ENCODE data around the gene TBC1D24.
"Not testable (repeated sequence)": the region's sequence is repeated elsewhere in the genome, so short reads cannot be mapped to it uniquely, and the experiment has no call there.

The TBC1D24 gene

DNA sequence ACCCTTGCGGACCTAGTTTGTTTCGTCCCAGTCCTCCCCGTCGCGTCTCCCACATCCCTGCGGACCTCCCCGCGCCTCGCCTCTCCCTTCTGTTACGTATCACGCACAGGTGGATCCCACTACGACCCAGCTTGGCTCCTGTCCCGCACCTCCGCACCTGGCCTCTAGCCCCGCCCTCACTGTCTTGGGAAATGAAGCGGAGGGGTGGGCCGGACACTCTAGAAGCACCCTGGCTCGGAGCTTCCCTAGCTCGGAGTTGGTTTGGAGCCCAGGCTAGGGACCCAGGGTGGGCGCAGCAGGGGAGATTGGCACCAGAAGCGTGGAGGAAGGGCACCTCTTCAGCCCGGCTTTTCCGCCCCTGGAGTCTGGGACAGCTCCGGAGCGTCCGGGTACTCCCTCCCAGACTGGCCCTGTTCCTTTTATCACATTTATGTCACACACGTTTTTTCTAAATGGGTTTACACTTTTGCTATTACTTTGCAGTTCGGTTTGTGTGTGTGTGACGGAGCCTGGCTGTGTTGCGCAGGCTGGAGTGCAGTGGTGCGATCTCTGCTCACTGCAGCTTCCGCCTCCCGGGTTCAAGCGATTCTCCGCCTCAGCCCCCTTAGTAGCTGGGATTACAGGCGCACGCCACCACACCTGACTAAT is 57.7 kb downstream of the TBC1D24 start:
- peak; percentile 70 for DNase-seq (ENCODE audit: low spot score)

DNA sequence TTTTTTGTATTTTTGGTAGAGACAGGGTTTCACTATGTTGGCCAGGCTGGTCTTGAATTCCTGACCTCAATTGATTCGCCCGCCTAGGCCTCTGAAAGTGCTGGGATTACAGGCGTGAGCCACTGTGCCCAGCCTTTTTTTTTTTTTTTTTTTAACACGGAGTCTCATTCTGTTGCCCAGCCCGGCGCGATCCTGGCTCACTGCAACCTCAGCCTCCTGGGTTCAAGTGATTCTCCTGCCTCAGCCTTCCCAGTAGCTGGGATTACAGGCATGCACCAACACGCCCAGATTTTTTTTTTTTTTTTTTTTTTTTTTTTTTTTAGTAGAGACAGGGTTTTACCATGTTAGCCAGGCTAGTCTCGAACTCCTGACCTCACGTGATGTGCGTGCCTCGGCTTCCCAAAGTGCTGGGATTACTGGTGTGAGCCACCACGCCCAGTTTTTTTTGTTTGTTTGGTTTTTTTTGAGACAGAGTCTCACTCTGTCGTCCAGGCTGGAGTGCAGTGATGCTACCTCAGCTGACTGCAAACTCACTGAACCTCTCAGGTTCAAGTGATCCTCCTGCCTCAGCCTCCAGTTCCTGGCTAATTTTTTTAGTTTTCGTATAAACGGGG is 58.3 kb downstream of the TBC1D24 start:
- not testable (repeated sequence) for DNase-seq (ENCODE audit: low spot score)

DNA sequence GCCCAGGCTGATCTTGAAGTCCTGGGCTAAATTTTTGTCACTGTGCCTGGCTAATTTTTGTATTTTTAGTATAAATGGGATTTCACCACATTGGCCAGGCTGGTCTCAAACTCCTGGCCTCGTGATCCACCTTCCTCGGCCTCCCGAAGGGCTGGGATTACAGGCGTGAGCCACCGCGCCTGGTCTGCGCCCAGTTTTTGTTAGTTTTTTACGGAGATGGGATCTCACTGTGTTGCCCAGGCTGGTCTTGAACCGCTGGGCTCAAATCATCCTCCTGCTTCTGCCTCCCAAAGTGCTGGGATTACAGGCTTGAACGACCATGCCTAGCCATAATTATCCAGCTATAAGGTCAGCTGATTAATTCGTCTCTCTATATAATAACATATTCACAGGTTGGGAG is 59.0 kb downstream of the TBC1D24 start:
- DNase-seq (ENCODE audit: low spot score) = no peak

DNA sequence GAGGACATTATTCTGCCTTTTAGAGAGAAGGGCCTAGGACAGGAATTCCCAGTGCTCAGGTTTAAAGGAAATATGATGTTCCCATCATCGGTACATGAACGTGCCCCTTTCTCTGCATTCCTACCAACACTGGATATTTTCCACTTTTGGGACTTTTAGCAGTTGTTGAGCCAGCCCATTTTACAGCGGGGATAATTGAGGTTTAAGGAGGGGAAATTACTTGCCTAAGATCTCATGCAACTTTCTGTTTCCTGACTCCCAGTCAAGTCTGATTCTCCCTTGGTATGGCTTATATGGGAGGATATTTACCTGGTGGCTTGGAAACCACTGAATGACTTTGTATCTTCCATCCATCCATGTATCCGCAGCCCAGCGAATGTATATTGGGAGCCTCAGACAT is 59.4 kb downstream of the TBC1D24 start:
- not testable (repeated sequence) for DNase-seq (ENCODE audit: low spot score)

DNA sequence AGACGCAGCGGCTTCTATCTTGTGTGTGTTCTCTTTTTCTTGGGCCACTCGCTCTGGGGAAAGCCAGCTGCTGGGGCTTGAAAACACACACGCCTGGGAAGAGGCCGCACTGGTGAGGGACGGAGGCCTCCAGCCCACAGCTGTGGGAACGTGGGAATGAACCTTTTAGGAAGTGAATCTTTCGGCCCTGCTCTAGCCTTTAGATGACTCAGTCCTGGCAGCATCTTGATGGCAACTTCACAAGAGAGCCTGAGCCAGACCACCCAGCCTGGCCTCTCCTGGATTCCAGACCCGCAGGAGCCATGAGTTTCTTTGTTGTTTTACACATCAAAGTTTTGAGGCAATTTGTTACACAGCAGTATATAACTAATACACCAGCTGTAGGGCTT is 60.7 kb downstream of the TBC1D24 start:
- DNase-seq (ENCODE audit: low spot score) = no peak

DNA sequence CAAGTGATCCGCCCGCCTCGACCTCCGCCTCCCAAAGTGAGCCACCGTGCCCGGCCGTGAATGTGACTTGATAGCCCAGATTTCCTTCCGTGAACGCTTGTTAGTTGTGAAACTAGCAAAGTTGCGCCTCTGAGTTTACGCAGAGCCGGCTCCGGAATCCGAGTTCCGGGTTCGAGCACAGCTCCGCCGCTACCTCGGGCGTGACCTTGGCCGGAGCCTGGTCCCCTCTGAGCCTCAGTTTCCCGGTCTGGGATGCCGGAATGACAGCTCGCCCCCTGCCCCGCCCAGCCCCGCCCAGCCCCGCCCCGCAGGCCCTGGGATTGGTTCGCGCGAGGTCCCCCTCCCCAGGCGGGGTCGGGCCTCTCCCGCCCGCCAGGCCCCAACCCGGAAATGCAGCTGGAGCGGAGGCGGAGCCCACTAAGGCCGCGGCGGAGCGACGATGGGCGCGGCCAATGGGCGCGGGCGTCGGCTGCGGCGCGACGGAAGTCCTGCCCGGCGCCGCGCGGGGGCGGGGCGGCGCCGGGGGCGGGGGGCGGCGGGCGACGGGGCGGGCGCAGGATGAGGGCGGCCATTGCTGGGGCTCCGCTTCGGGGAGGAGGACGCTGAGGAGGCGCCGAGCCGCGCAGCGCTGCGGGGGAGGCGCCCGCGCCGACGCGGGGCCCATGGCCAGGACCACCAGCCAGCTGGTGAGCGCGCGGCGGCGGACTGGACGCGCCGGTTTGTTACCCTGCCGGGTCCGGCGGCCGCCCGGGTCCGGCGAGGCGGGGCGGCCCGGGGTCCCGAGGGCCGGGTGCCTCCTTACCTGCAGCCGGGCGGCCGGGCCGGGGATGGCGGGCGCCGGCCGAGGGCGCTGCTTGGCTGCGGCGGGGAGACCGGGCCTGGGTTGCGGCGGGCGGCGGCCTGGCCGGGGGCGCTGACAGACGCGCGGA is 62.8 kb downstream of the TBC1D24 start, which contains the start of gene PDPK1:
PDPK1 (plus strand) TSS at position 571 of the 929 bp plus-strand sequence; CDS start at position 663, 92 bp downstream.
- DNase-seq (ENCODE audit: low spot score) = peak; percentile 79

DNA sequence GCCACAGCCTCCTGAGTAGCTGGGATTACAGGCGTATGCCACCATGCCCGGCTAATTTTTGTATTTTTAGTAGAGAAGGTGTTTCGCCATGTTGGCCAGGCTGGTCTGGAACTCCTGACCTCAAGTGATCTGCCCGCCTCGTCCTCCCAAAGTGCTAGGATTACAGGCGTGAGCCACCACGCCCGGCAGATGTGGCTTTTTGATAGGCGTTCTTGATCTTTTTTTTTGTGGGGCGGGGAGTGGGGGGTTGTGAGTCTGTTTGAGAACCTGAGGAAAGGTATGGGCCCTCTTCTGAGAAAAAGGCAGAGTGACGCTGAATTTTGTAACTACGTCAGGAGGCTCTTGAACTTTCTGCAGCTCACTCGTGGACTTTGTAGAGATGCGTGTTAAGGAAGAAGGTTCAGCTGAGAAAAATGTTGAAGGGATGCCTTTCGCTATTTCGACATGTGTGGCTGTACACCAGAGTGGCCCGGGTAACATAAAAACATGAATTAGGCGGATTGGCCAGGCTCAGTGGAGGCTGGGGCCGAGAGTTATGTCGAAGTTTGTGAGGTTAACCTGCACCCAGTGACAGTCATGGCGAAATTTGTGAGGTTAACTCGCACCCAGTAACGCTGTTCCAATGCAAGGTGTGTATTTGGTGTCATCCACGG is 64.4 kb downstream of the TBC1D24 start:
- not testable (repeated sequence) for DNase-seq (ENCODE audit: low spot score)

DNA sequence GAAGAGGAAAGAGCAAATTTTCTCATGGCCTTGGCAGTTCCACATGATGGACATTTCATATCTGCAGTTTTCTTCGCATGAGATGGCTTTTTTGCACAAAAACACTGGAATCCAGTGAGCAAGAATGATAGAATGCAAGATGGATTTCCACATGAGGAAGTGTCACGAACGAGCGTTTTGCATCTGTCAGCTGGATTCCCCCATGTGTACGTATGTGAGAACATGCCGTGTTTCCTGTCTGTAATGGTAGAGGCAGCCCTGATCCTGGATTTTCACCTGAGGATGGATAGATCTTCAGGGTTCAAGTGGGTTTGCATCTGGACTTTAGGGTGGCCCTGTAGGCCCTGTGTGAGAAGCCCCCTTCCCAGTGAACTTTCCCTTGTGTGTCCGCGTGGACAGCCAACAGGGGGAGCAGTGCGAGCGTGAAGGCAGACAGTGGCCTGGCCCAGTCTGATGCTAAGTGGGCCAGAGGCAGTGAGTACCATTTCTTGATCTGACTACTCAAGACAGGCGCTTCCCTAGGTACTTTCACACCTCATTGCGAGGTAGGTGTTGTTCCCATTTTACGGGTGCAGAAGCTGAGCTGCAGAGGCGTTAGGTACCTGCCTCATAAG is 65.0 kb downstream of the TBC1D24 start:
- DNase-seq (ENCODE audit: low spot score) = not testable (repeated sequence)

DNA sequence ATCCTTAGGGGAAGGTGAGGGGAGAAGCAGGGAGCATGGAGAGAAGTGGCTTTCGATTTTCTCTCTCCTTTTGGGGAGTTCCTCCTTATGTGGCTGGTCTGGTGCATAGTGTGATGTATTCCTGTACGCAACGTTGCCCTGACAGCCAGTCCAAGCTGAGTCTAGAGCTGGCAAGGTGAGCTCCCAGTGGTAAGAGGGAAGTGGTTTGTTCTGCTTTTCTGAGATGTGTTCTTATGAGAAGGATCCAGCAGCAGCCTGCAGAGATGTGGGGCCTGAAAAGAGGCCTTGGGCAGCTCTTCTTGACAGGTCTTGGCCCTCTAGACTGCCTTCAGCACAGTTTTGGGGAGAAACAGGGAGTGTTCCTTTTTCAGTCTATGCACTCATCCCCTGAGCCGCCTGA is 66.0 kb downstream of the TBC1D24 start:
- not testable (repeated sequence) for DNase-seq (ENCODE audit: low spot score)

DNA sequence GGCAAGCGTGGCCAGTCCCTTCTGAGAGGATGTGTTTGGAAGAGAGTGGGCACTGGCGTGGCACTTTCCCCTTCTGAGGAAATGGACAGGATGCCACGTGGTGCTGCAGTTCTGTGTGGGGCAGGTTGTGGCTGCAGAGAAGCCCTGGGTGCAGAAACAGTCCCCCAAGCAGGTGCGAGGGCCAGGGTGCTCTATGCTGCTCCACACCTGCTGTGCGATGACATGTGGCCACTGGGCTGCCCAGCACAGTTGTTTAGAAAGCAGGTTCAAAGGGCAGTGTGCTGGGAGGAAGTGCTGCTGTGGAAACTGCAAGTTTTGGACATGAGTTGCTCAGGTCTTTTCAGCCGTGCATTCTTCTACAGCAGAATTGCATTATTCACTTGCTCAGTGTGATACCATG is 66.5 kb downstream of the TBC1D24 start:
- not testable (repeated sequence) for DNase-seq (ENCODE audit: low spot score)

DNA sequence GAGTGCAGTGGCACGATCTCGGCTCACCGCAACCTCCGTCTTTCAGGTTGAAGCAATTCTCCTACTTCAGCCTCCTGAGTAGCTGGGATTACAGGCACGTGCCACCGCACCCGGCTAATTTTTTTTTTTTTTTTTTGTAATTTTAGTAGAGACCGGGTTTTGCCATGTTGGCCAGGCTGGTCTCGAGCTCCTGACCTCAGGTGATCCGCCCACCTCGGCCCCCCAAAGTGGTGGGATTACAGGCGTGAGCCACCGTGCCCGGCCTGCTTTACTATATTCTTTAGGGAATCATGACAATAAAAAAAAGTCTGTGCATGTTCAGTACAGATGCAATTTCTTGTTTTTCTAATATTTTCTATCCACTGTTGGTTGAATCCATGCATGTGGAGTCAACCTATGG is 68.8 kb downstream of the TBC1D24 start:
- not testable (repeated sequence) for DNase-seq (ENCODE audit: low spot score)

DNA sequence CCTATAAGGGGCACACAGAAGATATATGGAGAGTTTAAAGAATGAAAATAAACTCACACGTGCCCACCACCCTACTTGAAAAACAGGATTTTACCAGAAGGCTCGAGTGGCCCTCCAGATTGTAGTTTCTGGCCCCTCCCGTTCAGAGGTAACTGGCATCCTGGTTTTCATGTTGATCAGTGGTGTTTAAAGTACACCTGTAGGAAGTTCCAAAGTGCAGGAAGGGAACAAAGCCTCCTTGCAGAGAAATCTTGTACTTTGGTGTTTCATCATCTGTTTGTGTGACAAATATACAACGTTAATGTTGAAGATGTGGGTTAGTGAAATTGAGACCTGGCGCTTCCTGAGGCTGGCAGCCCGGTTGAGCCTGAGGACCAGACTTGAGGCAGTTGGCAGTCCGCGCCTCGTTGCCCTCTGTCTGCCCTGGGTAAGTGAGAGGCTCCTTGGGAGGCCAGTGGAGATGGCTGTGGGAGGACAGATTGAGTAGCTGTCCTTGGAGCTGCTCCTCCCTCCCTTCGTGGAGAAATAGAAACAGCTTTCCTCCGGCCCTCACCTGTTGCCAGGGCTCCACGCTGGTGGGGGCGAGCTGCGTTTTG is 75.5 kb downstream of the TBC1D24 start:
- DNase-seq (ENCODE audit: low spot score) = not testable (repeated sequence)

DNA sequence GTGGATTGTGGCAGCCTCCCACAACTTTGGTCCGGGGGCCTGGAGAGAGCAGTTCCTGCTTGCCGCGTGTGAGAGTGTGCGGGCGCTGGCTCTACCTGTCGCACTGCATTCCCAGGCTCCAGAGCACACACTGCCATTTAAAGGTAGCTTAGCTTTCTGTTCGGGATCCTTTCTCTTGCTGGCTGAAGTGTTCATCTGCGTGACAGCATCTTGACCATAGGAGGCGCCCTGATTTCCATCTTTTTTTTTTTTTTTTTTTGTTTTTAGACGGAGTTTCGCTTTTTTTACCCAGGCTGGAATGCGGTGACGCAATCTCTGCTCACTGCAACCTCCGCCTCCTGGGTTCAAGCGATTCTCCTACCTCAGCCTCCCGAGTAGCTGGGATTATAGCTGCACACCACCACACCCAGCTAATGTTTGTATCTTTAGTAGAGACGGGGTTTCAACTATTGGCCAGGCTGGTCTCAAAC is 76.5 kb downstream of the TBC1D24 start:
- not testable (repeated sequence) for DNase-seq (ENCODE audit: low spot score)

DNA sequence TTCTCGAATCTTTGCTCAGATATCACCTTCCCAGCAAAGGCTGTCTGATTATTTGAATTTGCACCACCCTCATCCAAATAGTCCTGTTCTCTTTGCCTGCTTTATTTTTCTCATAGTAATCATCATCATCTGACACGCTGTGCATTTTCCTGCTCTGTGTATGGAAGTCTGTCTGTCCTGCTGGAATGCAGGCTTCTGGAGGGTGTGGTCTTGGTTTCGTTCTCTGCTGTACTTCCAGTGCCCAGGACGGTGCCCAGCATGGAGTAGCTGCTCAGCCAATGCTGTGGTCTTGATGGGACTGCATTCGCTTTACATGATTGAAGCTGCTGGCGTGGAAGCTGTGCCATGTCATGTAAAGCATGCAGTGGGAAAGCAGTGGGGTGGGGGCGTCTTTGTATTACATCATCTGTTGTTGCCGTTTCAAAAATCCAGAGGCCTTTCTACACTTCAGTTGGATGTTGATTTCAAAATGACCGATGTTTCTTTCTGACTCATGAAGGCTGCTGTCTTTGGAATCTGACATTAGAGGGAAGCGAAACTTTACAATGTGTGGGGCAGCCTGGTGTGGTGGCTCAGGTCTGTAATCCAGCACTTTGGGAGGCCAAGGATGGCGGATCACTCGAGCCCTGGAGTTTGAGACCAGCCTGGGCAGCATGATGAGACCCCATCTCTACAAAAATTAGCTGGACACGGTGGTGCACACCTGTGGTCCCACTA is 79.9 kb downstream of the TBC1D24 start:
- not testable (repeated sequence) for DNase-seq (ENCODE audit: low spot score)

Data from HuH-7.5 (cell line).